ENCODE results near the gene TMEM235.

The TMEM235 gene

DNA sequence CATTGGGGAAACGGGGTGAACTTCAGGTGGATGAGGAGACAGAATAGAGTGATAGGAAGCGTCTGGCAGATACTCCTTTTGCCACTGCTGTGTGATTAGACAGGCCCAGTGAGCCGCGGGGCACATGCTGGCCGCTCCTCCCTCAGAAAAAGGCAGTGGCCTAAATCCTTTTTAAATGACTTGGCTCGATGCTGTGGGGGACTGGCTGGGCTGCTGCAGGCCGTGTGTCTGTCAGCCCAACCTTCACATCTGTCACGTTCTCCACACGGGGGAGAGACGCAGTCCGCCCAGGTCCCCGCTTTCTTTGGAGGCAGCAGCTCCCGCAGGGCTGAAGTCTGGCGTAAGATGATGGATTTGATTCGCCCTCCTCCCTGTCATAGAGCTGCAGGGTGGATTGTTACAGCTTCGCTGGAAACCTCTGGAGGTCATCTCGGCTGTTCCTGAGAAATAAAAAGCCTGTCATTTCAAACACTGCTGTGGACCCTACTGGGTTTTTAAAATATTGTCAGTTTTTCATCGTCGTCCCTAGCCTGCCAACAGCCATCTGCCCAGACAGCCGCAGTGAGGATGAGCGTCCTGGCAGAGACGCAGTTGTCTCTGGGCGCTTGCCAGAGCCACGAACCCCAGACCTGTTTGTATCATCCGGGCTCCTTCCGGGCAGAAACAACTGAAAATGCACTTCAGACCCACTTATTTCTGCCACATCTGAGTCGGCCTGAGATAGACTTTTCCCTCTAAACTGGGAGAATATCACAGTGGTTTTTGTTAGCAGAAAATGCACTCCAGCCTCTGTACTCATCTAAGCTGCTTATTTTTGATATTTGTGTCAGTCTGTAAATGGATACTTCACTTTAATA, 7.0 kb upstream of the TMEM235 start:
- no peak for DNase-seq (ENCODE audit: low read depth, low spot score)
- H3K4me3 ChIP-seq (ENCODE audit: low read depth, low read length): no peak overlapping the region
- CTCF ChIA-PET: interaction anchor here (8.2 kb wide), 1 partner anchor 27 kb away, joined by 55 read pairs; no protein-coding TSS in a partner anchor
- TF ChIP-seq CTCF (IDR thresholded peaks at IDR 0.05; ENCODE audit: insufficient read depth, low read length, missing control alignments): no peak
- POLR2A ChIA-PET: no interaction called here

GRCh38 chr17:78225088-78225865, 6.2 kb upstream of the TMEM235 start:
- no peak overlapping the region for H3K4me3 ChIP-seq (ENCODE audit: low read depth, low read length)
- no peak for DNase-seq (ENCODE audit: low read depth, low spot score)
- ChIA-PET CTCF (interaction anchor here (1.0 to 8.2 kb wide), 2 partner anchors 26 to 206 kb away, joined by 3 to 55 read pairs; no protein-coding TSS in a partner anchor), POLR2A (no interaction called here)
- no peak for TF ChIP-seq CTCF (IDR thresholded peaks at IDR 0.05; ENCODE audit: insufficient read depth, low read length, missing control alignments)

DNA sequence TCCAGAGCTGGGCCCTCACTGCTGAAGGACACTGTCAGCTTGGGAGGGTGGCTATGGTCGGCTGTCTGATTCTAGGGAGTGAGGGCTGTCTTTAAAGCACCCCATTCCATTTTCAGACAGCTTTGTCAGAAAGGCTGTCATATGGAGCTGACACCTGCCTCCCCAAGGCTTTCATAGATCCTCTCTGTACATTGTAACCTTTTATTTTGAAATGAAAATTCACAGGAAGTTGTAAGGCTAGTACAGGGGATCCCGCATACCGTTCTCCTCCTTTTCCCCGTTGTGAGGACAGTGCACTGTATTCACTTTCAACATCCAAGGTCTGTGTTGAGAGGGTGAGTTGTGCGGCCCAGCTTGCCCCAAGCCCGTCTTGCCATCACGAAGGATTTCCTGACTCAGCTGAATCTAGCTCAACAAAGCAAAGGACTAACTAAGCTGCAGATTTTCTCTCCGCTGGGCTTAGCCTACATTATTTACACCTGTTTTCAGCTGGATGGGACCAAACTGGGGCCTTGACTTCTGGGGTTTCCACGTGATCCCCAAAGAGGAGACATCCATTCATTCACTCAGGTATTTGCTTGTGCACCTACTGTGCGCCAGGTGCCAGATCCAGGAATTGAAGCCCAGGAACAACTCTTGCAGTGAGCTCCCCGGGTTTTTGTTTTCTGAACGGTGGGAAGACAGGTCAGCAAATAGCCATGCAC, 5.2 kb upstream of the TMEM235 start:
- CTCF ChIA-PET: interaction anchor here (1.0 to 8.2 kb wide), 2 partner anchors 25 to 207 kb away, joined by 3 to 55 read pairs; no protein-coding TSS in a partner anchor
- no peak for DNase-seq (ENCODE audit: low read depth, low spot score)
- POLR2A ChIA-PET: no interaction called here
- no peak for TF ChIP-seq CTCF (IDR thresholded peaks at IDR 0.05; ENCODE audit: insufficient read depth, low read length, missing control alignments)
- H3K4me3 ChIP-seq (ENCODE audit: low read depth, low read length): no peak overlapping the region

GRCh38 chr17:78226759-78227454, 4.5 kb upstream of the TMEM235 start:
- ChIA-PET CTCF (interaction anchor here (0.6 to 8.2 kb wide), 4 partner anchors 9 to 195 kb away, joined by 3 to 55 read pairs (median 6); no protein-coding TSS in a partner anchor), POLR2A (no interaction called here)
- no peak for TF ChIP-seq CTCF (IDR thresholded peaks at IDR 0.05; ENCODE audit: insufficient read depth, low read length, missing control alignments)

GRCh38 chr17:78227455-78227916, 3.9 kb upstream of the TMEM235 start:
- no peak for DNase-seq (ENCODE audit: low read depth, low spot score)
- no peak overlapping the region for H3K4me3 ChIP-seq (ENCODE audit: low read depth, low read length)
- POLR2A ChIA-PET: no interaction called here
- CTCF ChIA-PET: interaction anchor here (0.6 to 8.2 kb wide), 4 partner anchors 9 to 194 kb away, joined by 3 to 55 read pairs (median 6); no protein-coding TSS in a partner anchor
- no peak for TF ChIP-seq CTCF (IDR thresholded peaks at IDR 0.05; ENCODE audit: insufficient read depth, low read length, missing control alignments)

More at GRCh38 chr17:78226759-78227454, 4.5 kb upstream of the TMEM235 start:
- no peak for DNase-seq (ENCODE audit: low read depth, low spot score)
- H3K4me3 ChIP-seq (ENCODE audit: low read depth, low read length): no peak overlapping the region

Data from AG04449 (cell line).